ENCODE results near the gene JAML.

The JAML gene

DNA sequence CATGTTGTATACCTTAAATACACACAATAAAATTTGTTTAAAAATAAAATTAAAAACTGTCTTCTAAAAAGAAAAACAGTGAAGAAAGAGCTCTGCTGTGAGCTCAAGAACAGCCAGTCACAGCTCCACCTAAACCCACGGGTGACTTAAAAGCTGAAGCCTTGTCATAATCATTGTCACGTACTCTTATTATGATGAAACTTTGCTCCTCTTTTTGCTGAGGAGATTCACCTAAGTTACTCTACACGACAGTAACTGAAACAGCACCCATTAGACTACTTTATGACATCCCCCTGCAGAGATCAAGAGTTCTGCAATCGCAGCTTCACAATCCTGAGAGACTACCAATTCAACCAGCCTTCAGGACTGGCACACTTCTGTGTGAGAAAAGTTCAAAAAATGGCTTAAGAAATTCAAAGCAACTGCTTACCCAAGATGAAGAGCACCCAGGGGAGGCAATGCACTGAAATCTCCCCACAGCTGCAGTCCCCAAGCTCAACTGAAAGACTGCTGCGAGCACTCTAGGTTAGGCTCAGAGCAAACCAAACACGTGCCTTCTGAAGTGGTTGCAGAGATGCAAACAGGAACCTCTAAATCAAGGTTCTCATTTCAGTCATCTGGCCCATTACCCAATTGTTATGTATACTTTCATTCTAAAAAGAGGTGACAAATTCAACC is at the start of gene JAML:
Gene JAML (minus strand): TSS at position 501 of the 678 bp plus-strand sequence. CDS start 10,145 bp downstream, outside the sequence.
- DNase-seq = peak; percentile 9

DNA sequence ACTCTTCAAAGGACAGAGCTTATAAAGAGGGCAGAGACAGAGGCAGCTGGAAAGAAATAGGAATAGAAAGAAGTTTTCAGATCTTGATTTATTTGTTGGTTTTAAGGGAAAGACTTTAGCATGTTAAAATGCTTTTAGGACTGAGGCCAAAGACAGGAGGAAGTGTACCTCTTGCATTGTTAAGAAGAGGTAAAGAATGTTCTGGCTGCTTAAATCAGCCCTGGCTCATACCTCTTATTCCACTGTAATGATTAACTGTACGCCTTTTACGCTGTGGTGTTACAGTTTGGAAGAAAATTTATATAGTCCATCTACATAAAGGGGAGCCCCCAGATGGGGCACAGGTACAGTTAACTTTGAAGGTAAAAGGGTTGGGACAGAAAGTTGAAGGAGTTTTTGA is 49.4 kb upstream of the JAML start:
- no peak for DNase-seq

DNA sequence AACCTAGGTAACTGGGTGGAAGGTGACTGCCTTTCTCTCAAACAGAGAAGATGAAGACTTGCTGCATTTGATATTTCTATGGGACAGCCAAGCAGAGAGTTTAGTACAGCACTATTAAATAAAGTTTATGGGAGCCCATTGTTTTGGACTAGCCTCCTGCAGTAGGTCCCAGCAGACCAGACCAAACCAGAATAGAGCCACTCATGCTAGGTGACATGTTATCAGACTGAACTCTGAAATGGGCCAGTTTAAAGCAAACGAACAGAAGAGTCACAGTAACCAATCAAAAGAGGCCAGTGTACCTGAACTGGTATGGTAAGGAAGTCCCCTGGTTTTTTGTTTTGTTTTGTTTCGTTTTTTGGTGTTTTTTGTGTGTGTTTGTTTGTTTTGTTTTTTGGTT is 47.2 kb upstream of the JAML start:
- no peak for DNase-seq

- DNase-seq = no peak
Measured at GRCh38 chr11:118267486-118267885, 42.7 kb upstream of the JAML start.

DNA sequence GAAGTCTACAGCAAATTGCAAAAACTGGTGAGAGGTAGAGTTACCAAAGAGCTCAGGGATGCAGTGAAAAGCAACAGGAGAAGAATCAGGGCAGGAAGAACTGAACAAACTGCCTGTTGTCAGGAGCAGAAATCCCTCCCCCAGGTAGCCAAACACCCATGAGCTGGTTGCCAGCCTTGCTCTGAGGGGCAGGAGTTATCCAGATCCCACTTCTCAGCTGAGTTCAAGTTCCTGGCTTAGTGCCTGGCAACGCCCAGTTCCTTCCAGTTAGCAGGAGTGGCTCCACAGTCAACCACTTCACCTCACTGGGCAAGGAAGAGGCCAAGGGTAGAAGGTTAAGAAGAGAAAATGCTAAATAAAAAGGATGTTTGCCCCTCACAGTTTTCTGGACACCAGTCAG is 41.1 kb upstream of the JAML start:
- DNase-seq = no peak

GRCh38 chr11:118264569-118265465 is 40.0 kb upstream of the JAML start:
- DNase-seq = no peak

DNA sequence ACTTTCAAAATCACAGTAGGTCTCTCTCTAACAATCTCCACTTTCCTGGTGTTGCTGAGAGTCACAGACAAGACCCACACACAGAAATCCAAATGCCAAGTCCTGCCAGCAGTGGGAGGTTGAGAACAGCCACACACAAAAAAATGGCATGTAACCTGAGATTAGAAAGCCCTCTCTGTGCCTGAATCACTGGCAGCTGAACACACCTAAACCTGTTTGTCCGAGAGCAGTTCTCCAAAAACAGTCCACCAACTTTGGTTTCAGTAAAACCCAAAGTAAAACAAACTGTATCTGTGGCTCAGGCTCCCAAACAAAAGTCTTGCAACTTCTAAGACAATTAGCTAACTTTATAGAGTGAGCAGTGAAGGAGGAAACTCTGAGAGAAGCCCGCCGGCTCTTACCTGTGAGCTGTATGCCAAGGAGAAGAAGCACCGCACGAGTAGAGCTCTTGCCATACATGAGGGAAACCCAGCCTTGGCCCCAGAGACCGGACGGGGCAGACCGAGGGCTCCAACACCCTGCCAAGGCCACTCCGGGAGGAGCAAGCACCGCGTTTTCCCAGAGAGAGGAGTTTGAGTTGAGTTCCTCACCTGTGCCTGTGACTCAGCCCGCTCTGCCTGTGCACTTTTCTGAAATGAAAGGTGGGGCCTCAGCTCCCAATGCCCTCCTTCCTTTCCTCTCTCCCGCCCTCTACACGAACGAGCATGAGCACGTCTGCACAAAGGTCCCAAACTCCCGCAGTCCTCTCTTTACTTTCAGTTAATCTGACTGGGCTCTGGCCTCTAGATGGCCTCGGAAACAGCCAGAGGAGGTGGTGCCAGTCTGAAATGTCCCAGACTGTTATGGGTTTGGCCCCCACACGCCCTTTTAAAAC is 39.1 kb upstream of the JAML start, which contains the start of gene MPZL2:
Gene MPZL2 (minus strand): TSS at position 603 of the 874 bp plus-strand sequence. CDS start 144 bp downstream, at position 459.
- peak; percentile 63 for DNase-seq

DNA sequence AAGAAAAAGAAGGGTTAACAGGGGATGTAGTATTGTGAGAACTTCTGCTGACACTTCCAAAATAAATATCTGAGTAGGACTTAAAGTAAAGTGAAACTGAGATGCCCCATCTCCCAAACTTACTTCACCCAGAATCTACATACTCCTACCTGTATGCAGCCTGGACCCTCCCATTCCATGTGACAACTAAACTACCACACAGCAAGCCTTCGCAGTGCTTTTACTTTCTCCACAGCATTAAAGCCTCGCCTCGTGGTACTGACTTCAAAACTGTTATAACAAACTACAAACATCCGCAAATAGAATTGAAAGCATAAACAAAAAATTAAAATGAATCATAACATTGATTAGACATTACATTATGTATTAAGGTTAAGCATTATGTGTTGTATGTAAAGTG is 38.3 kb upstream of the JAML start:
- DNase-seq = no peak

DNA sequence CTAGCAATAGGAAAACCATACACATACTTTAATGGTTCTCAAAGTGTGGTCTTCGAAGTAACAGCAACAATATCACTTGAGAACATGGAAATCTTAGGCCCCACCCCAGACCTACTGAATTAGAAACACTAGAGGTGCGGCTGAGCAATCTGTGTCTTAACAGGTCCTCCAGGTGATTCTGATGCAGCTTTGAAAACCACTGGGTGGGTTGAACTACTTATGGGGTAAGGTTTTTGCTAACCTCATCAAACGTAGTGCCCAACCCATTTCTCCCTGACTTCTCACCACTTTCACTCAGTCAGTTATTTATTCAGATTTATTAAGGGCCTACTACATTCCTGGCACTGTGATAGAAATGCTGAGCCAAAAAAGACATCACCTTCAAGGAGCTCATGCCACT is 35.5 kb upstream of the JAML start:
- no peak for DNase-seq

- DNase-seq = no peak
Measured at GRCh38 chr11:118259138-118259537, 34.3 kb upstream of the JAML start.

DNA sequence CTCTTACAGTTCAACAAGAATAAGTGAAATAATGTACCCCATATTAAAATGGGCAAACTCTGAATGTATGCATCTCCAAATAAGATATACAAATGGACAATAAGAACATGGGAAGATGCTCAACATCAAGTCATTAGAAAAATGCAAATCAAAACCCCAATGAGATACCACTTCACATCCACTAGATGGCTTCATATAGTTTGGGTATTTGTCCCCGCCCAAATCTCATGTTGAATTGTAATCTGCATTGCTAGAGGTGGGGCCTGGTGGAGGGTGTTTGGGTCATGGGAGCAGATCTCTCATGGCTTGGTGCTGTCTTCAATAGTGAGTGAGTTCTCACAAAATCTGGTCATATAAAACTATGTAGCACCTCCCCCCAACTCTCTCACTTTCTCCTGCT is 33.6 kb upstream of the JAML start:
- DNase-seq = no peak

GRCh38 chr11:118252688-118253087 is 27.9 kb upstream of the JAML start:
- DNase-seq = no peak

DNA sequence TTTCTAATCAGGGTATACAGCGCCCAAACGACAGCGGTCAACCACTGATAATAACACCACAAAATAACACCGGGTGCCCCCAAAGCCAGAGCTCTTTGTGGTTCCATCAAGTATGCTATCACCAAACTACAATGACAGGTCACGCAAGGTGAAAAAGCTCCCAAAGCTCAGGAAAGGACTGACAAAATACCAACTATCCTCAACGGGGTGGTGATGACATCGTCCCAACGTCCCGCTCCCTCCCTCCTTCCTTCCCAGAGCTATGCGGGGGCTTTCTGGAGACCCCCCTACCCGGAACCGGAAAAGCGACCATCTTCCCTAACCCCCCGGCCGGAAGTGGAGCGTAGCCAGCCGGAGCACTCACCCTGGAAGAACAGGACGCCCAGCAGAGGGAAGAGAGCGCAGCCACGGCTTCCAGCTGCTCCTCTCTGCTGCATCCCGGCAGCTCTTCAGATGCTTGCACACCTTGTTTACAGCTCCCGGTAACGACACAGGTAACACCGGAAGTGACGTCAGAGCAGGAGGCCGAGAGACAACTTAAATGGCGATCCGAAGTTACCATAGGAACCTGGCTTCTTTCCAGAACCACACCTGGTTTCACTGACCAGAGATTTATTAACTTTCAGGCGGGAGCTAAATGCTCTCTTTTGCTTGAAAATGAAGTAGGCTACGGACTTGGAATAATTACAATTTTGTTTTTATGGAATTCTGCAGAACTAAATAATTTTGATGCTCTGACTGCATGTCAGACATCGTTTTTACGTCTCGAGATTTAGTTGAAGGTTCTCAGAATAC is 27.2 kb upstream of the JAML start, which contains the start of gene MPZL3:
Gene MPZL3 (minus strand): TSS at position 508 of the 795 bp plus-strand sequence. CDS start 71 bp downstream, at position 437.
- peak; percentile 97 for DNase-seq

DNA sequence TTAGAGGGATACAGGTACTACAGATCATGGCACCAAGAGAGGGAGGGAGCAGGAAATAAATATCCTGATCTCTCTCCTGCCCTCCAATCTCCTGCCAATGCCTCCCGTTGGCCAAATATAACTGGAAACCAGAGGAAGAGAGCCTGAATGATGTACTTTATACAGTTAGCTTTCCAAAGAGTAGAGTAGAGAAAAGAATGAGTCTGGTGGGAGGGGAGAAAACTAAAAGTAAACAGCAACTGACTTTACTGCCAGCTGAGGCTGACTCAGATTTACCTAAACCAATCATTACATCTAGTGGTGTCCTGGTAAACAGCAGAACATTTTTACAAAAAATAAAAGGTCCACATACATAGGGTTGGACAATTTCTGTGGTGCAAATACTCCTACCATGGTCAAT is 22.2 kb upstream of the JAML start:
- no peak for DNase-seq

- no peak for DNase-seq
Measured at GRCh38 chr11:118245936-118246562, 21.2 kb upstream of the JAML start.

DNA sequence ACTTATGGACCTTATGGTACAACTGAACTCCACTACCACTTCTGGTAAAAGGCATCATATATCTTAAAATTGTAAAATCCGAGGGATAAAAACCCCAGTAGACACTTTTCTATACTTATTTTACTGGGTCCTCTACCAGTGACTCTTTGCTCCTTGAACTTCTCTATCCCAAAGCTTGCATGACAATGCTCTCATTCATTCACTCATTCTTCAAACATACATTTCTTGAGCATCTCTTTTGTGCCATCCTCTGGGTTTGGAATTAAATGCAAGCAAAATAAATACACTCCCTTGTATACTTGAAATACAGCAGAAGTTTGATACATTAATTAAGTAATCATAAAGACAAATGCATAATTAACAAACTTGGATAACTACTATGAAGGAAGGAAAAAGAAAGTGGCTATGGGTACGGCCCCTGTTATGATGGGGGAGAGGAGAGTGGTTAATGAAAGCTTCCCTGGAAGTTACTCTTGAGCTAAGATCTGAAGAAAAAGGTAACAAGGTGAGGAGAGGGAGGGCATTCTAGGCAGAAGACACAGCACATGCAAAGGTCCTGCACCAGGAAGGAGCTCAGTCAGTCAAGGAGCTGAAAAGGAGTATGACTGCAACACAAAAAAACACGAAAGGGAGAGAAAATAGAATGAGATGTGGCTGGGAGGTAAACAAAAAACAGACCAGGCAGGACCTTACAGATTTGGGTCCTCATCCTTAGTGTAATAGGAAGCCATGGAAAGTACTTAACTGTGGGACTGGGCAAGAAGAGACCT is 19.4 kb upstream of the JAML start:
- no peak for DNase-seq

DNA sequence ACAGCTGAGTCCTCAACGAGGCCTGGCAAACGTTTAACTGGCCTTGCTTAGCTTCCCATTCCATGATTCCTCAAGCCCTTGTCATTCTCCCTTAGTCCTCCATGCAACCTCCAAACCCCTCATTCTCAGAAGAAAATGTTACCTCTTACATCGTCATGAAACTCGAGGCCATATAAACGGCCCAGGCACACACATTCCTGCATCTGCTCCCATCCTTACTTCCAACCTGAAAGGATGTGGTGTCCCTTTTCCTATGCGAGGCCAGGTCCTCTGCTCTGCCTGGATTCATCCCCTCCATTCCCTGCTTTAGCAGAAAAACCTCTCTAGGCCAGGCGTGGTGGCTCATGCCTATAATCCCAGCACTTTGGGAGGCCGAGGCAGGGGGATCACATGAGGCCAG is 18.4 kb upstream of the JAML start:
- DNase-seq = no peak

- peak; percentile 34 for DNase-seq
Measured at GRCh38 chr11:118241764-118242098, 16.9 kb upstream of the JAML start.

DNA sequence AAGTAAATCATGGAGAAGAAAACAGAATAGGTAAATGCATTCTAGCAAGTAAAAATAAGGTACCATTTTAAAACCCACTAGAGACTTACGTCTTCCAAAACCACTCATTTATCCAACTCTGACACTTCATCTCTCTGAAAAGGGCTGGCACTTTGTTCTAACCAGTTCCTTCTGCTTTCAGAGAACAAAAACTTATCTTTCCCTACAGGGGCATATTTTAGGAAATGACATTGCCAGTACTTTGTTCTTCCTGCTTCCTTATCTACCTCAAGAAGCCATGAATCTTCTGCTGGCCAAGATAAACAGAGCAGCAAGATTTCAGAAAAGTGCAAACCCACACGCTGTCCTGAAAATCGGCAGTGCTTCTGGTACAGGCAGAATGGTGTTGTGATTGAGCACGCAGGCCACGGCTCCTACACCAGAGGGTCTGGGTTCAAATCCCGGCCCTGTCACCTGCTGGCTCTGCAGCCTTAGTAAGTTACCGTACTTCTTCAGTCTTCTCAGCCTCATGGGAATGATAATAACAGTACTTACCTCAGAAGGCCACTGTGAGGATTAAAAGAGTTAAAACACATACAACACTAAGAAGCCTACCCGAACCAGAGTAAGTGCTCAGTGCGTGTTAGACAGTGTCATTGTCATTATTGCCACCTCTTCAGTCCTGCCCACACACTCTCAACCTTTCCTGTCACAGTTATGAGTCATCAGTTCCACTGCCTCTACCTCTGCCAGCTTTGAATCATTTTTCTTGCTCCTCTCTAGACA is 16.4 kb upstream of the JAML start:
- DNase-seq = peak; percentile 34

Data from NCI-H510A treated with DMSO at 0.1 percent for 48 hours (cell line).